DMS53 treated with DMSO at 0.1 percent for 48 hours (cell line): Measurements from ENCODE around the gene ZBTB8A.

Experiments
- DNase-seq: peaks from one replicate; lab custom pipeline; 2025; ENCODE audit not compliant: unreplicated experiment; lab: John Stamatoyannopoulos, UW

Gene ZBTB8A

GRCh38 chr1:32651461-32652073 is 112.3 kb downstream of the ZBTB8A start:
- no peak for DNase-seq

GRCh38 chr1:32652244-32652962 is 113.2 kb downstream of the ZBTB8A start:
- DNase-seq: no peak
